HG02973 (cell line): ENCODE measurements around the gene CD101.

ENCODE experiments used
- ATAC-seq: cut with Tn5 transposase; IDR thresholded peaks from one replicate; pipeline ENCODE4 v1.9.1; 2021; ENCODE audit warnings: moderate library complexity; ENCODE audit not compliant: unreplicated experiment

Gene CD101

DNA sequence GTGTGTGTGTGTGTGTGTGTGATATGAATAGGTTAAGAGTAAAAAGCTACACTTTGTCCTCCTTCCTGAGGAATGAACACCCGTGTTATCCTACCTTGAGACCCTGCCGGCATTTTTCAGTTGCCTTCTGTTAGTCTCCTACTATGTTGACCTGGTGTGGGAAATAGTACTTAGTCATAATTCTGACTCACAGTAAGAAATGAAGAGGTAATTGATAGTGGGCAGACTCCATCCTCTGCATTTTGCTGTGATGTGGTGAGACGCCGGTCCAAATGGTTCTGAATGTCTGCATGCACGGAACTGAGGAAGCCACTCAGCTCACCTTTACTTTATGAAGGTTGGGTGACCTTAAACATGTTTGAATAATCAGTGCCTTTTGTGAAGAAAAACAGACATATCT, 12.6 kb downstream of the CD101 start:
- ATAC-seq: no peak

DNA sequence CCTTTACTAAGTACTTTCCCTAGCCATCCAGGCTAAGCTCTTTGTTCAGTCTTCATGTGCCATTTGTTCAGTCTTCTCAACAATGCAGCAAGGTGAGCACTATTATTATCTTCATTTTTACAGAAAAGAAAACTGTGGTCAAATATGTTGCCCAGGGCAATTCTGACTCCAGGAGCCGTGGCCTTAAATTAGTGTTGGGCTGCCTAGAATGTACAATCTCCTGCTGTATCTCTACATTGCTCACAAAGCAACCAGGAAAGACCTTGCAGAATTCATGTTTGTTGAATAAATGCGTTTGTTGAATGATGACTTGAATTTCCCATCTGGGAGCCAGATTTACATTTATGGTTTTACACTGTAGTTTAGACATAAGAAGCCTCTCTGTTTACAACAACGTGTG, 14.2 kb downstream of the CD101 start:
- ATAC-seq: no peak

DNA sequence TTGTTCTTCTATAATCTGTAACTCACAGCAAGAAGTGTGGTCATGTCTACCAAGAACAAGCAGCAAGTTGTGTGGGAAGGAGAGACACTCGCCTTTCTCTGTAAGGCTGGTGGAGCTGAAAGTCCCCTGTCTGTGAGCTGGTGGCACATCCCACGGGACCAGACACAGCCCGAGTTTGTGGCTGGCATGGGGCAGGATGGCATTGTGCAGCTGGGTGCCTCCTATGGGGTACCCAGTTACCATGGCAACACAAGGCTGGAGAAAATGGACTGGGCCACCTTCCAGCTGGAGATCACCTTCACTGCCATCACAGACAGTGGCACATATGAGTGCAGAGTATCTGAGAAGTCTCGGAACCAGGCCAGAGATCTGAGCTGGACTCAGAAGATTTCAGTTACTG, 15.5 kb downstream of the CD101 start:
- no peak for ATAC-seq

DNA sequence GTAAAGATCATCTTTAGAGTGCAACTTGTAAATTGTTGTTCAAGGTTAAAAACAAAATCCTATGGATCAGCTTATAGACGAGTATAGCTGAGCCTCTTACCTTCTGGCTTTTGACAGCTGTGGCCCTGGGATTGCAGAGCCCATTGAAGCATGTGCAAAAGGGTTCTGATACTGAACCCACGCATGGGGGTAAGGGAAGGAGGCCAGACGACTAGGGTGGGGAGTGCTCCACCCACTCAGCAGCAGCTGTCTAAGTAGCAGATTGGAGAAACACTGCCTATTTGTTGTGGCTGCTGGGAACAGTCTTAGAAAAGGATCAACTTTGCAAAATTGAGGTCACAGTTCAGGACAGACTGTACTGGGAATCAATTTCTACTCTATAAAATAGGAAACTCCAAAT, 16.1 kb downstream of the CD101 start:
- ATAC-seq: no peak

DNA sequence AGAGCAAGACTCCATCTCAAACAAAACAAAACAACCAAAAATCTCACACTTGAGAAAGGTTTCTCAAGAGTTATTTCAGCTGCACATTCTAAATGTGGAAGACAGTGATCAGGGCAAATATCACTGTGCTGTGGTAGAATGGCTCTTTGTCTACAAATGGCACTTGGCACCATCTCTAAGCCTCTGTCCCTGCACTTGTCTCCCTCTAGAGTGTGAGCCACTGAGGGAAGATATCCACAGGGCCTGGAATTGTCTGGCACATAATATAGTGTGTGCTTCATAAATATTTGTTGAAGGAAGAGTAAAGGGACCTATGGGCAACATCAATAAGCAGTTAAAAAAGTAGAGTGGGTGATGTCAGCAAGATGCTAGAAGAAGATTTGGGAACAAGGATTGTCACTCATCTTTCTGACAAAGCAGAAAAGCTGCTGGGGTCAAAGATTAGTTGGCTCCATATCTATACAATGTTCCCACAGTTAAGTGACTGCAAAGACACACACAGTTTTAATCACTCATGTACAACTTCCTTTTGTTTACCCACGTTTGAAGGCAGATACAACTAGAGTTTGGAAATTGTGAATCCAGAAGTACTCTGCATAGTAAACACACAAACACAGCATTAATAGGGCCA, 19.1 kb downstream of the CD101 start:
- no peak for ATAC-seq

DNA sequence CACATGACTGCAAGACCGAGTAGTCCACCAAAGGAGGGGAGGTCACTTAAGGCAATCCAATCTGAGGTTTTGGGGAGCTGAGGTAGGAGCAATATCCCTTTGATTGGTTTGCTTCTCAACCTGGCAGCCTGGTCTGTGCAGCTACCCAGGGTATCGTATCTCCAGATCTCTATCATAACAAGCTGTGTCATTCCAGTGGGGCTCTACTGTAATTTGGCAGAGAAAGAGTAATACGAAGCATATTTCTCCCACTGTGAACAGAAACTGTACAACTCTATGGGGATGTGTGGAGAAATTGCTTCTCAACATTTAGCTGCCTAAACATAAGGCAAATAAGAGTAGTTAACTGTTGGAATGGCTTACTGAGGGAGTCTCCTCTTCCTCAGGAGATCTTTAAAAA, 20.6 kb downstream of the CD101 start:
- ATAC-seq: no peak

DNA sequence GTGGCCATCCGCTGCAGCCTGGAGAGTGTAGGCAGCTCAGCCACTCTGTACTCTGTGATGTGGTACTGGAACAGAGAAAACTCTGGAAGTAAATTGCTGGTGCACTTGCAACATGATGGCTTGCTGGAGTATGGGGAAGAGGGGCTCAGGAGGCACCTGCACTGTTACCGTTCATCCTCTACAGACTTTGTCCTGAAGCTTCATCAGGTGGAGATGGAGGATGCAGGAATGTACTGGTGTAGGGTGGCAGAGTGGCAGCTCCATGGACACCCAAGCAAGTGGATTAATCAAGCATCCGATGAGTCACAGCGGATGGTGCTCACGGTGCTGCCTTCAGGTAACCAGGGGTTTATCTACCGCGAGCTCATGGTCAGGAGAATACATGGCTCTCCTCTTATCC, 24.0 kb downstream of the CD101 start:
- ATAC-seq: no peak

DNA sequence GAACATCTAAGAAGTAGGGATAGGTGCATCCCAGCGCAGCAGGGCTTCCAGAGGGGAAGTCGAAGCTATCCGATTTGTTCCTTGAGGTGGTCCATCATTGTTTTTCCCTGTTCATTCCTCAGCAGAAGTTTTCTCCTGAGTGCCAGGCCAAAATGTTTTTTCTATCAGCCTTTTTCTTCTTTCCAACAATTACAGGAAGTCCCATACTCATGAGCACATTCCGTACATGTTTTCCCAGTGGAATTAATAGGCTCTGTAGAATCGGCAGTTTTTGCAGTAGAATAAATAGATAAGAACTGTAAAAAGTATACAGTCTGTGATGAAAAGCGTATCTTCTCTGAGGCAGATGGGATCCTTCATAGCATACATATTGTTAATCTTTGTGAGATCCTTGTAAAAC, 24.8 kb downstream of the CD101 start:
- ATAC-seq: no peak

DNA sequence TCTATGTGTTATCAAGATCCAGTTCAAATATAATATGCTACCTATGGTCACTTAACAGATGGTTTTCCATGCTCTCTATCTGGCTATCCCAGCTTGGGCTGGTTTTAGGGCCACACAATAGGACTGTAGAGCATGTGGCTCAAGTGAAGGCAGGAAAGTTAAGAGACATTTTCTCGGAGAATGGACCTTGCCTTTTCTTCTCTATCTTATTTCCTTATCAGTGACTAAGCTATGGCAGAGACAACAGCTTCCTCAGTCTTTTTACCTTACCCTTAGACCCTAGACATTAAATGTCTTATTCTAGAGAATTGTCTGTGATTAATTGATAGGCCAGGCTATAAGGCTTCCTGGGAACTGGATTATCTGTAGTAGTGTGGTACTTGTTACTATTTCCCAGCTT, 28.1 kb downstream of the CD101 start:
- no peak for ATAC-seq

DNA sequence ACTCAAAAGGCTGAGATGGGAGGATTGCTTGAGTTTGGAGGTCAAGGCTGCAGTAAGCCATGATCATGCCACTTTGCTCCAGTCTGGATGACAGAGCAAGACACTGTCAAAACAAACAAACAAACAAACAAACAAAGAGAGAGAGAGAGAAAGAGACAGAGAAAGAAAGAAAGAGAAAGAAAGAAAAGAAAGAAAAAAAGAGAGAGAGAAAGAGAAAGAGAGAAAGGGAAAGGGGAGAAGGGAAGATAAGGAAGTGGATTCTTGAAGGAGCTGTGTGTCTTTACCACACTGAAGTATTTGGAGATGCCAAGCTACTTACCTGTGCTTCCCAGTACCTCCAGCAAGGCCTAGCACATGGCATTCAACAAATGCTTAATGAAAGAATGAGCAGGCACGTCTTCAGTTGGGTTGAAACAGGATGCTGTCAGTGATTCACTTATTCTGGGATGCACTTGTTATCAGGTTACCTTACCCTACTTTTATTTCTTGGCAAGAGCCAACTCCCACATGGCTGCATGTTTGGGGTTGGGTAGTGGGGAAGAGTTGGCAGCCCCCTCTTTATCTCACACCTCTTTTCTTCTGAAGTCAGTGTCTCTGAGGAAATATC, 28.8 kb downstream of the CD101 start:
- ATAC-seq: no peak

DNA sequence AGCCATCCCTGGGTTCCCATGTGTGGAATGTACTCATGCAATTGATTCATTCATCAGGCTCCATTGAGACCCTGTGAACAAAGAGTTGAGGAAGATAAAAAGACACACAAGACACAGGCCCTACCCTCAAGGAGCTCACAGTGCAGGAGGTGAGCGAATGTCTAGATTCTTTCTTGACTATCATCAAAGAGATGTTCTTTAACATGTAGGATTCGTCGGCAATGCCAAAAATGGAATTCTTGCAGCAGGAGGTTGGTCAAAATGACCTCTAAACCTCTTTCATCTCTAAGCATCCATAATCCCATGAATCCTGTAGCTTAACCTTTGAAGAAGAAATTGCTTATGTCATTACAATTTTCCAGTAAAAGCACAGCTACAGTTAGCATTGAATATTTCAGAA, 30.7 kb downstream of the CD101 start:
- ATAC-seq: no peak

DNA sequence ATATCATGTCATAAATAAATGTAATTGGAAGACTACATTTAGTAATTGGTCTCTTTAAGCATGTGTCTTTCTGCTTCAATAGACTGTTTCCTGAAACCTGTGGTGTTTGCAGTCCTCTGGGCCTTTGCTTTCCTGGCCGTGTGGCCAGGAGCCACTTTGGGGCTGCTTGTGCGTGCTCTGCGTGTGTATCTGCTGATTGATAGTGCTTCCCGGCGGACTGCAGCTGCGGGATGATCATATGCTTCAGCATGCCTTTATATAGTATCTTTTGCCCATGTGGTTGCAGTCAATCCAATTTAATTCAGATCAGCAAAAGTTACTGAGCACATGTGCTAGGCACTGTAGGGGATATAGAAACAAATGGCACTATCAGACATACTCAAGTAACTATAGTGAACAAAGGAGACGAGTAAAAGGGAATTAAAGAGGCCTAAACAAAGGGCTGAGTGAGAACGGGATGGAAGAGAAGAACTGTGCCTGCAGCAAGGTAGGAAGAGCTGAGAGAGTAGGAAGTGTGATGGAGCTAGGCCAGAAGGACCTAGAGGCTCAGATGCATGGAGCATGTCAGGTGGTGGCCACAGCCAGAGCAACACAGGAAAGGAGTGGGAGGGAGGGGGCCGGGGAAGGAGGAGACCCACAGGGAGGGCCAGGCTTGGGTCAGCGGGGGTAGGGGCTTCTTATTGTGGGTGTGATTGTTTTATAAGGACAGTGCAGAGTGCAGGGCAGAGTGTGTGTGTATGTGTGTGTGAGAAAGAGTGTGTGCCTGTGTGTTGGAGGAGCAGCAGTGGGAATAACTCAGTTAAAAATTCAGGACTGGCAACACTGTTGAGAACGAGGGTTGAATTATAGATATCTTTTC, 31.4 kb downstream of the CD101 start:
- no peak for ATAC-seq

DNA sequence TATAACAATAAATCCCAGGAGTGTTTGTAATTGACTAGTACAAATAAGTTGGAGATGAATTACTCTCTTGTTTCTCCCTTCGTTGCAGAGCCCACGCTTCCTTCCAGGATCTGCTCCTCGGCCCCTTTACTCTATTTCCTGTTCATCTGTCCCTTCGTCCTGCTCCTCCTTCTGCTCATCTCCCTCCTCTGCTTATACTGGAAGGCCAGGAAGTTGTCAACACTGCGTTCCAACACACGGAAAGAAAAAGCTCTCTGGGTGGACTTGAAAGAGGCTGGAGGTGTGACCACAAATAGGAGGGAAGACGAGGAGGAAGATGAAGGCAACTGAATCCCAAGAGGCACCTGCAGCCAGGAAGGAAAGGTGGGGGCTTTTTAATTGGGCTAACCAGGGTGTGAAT, 32.2 kb downstream of the CD101 start:
- no peak for ATAC-seq

DNA sequence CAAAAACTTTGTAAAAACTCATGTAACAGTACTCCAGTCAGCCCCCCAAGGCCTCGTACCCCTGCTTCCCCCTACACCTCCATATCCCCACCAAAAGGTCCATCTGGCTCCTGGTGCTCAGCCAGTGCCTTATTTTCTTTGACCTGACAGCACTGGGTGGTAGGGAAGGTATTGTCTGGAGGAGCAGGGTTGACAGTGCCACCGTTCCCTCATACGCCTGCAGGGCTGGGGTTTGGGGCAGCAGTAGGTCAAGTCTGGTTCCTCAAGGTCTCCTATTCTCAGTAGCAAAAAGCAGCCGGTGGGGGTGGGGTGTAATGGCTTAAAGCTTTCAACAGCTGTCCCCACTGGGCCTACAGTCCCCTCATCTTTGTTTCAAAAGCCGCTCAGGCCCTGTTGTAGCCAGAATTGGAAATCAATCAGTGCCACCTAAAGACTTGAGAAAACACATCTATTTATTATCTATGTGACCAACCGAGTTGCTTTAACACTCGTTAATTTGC, 33.3 kb downstream of the CD101 start:
- no peak for ATAC-seq

DNA sequence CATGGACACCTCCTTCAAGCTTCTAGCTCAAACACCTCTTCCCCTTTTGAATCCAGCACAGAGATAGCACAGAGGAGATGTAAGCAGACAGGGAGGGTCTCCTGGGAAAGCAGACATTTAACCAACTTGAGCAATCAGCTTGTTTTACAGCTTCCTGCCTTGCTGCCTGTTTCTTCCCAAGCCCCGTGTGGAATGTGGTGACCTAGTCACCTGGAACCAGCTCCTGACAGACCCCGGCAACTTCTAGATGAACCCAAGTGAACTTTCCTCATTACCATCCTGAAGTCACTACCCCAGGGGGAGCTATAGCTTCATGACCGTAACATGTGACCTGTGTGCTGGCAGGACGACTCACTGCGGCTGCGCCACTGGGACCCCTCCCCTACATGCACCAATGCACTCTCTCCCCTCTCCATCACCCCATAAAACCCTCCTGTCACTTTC, 34.5 kb downstream of the CD101 start:
- no peak for ATAC-seq

DNA sequence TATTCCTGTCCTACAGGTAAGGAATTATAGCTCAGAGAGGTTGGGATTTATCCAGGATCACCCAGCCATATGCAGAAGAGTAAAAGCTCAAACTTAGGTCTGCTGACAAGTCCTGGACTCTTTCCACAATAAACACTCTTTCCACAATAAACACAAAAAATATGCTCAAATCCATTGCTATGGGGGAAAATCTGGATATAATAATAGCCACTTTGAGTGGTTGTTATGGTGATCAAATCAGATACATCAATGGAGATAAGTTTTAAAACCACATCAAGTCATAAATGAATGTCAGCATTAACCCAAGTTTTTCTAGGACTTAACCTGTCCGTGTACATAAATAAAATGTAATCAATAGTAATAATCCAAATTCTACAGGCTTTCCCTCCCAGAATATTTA, 36.2 kb downstream of the CD101 start:
- ATAC-seq: no peak

DNA sequence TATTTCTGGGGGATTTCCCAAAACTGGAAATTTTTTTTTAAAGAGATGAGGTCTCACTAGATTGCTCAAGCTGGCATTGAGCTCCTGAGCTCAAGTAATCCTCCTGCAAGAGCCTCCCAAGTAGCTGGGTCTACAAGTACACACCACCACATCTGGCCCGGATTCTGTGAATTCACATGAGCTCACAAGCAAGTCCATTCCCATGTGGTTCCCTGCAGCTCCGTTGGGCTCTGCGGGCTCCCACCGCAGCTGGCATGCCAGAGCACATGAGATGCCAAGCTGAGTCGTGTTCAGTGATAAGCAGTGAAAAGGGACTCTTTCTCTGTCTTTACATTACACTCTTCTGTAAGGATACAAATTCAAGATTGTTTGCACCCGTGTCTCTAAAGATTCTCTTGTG, 36.7 kb downstream of the CD101 start:
- ATAC-seq: no peak

DNA sequence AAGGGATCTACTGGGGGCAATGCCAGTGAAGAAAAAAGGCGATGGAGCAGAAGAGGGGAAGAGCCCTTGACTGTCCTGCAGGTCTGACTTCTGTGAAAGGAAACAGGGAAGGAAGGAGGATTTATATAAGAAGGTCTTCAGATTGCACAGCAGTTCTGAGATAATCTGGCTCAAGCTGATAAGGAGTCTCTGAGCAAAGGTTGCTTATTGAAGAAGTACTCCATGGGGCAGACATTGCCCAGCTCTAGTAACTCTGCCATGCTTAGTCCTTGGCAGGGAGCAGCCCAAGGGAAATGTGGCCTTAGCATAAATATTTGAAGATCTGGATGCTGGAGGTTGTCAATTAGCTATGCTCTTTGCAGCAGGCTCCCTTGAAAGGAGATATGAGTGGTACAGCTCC, 42.7 kb downstream of the CD101 start:
- no peak for ATAC-seq

DNA sequence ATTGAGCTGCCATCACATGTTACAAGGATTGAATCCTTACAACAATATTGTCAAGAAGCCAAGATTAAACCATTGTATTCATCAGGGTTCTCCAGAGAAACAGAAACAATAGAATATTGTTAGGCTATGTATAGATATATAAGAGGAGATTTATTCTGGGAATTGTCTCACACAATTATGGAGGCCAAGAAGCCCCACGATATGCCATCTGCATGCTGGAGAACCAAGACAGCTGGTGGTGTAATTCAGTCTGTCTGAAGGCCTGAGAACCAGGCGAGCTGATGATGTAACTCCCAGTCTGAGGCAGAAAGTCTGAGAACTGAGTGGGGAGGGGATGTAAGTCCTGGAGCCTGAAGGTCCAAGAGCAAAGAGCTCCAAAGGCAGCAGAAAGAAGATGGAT, 44.1 kb downstream of the CD101 start:
- ATAC-seq: no peak

DNA sequence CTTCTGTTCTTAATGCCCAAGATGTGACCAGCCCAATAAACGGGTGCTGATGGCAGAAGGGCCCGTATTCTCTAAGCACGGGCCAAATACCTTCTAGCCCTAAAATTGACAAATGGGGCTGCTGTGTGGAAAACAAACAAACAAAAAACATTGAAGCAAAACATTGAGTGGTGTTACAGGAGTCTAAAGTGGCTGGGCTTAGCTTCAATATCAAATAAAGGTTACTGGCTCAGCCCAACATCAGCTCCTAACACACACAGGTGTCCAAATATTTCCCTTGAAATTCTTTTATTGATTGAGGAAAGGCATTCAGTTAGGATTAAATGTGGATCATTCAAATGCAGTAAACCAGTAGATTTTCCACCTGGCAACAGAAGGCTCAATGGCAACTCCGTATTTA, 45.2 kb downstream of the CD101 start:
- no peak for ATAC-seq

DNA sequence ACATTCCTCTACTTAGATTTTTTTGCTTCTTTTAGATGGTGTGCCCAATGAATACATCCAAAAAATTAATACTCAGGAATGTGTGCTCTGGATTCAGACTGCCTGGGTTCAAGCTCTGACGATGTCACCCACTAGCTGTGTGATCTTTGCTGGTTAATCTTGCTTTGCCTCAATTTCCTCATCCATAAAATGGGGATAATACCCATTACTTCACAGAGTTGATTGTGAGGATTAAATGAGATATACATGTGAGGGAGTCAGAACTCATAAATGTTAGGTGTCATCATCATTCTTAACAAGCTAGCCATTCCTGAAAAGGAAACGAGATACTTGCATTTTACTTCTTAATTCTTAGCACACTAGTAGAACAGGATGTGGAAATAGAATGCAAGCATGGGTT, 45.7 kb downstream of the CD101 start:
- no peak for ATAC-seq

DNA sequence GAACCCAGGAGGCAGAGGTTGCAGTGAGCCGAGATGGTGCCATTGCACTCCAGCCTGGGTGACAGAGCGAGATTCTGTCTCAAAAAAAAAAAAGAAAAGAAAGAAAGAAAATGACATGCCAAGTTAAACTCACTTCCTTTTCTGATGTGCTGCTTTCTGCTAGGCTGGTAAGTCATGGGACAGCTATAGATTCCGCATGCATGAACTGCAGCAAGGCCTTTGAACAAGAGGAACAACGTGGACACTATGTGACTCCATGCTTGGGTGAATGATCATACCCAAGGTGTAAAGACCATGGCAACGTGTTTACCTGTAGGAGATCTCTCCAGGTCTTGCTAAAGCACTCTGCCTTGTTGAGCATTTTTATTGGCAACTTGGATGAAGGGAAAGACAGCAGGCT, 48.3 kb downstream of the CD101 start:
- no peak for ATAC-seq
